ENCODE results near the gene KRT76. TPM values are rescaled to one million over a fixed set of nuclear protein-coding genes. Genes with fewer than 3 reads are reported as not detected.

The KRT76 gene
- total RNA-seq, 1 donor from 2014 or later = not detected

DNA sequence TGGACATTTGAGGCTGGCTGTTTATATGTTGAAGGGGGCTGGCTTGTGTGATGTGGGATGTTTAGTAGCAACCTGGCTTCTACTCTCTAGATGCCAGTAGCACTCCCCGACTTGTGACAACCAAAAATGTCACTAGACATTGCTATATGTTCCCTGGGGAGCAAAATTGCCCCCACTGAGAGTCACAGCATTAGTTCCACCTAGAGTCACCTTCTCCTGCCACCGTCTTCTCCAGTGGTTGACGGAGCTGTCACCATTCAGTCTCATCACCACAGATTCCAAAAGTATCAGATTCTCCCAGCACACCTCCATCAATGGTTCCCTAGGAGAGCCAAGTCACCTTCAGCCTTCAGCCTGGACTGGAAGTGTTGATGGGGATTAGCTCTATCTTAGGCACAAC is 7.8 kb upstream of the KRT76 start:
- Histone ChIP-seq H3K27me3 (no peaks in the 10 kb centered on the region), H3K27ac (no peak overlapping the region), H3K9me3 (no peaks in the 10 kb centered on the region), H3K4me3 (no peak overlapping the region), H3K36me3 (no peaks in the 10 kb centered on the region), H3K4me1 (peaks cover 7% of the 10 kb centered on the region)
- DNase-seq (ENCODE audit: extremely low spot score in 2 of 2) = no peak
- TF ChIP-seq, protein P1, sequence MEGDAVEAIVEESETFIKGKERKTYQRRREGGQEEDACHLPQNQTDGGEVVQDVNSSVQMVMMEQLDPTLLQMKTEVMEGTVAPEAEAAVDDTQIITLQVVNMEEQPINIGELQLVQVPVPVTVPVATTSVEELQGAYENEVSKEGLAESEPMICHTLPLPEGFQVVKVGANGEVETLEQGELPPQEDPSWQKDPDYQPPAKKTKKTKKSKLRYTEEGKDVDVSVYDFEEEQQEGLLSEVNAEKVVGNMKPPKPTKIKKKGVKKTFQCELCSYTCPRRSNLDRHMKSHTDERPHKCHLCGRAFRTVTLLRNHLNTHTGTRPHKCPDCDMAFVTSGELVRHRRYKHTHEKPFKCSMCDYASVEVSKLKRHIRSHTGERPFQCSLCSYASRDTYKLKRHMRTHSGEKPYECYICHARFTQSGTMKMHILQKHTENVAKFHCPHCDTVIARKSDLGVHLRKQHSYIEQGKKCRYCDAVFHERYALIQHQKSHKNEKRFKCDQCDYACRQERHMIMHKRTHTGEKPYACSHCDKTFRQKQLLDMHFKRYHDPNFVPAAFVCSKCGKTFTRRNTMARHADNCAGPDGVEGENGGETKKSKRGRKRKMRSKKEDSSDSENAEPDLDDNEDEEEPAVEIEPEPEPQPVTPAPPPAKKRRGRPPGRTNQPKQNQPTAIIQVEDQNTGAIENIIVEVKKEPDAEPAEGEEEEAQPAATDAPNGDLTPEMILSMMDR (IDR thresholded peaks at IDR 0.05) = no peak
- no peak for TF ChIP-seq POLR2A (IDR thresholded peaks at IDR 0.05)
- no peak for TF ChIP-seq POLR2AphosphoS5 (IDR thresholded peaks at IDR 0.05; ENCODE audit: insufficient read depth in 1 of 2, low read depth in 1 of 2)
- intact Hi-C loops (cut with DNase I) = no loop called here

DNA sequence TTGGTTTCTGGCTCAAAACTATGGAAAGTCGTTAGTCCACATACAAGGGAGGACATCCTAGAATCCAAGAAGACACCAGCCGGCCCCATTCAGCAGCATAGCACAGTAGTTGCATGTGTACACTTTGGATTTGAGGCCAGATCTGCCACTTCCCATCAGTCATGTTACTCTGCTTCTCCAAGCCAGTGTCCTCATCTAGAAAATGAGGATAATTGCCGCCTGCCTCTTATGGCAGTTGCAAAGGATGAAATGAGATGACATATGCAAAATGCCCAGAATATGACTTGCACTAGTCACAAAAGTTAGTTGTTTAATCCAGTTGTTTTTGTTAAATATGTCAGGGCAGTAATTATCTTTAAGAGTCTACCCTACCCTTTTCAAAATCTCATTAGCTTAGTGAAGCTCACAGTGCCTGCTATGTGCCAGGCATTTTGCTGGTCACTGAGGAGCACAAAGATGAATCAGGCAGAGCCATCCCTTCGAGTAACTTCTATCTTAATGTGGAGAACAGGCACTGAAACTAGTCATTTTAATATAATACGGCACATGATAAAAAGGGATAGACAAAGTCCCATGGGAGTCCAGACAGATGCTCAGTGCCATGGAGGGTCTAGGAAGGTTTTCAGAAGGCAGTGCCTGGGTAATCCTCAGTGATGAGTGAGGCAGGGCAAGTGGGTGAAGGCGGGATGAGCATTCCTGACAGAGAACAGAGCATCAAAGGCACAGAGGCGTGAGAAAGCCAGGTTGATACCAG is 6.6 kb upstream of the KRT76 start:
- no peaks in the 10 kb centered on the region for H3K27me3 ChIP-seq
- no peaks in the 10 kb centered on the region for H3K4me1 ChIP-seq
- TF ChIP-seq POLR2A (IDR thresholded peaks at IDR 0.05) (no peak), POLR2AphosphoS5 (IDR thresholded peaks at IDR 0.05; ENCODE audit: insufficient read depth in 1 of 2, low read depth in 1 of 2) (no peak)
- TF ChIP-seq, protein P1 (IDR thresholded peaks at IDR 0.05) = no peak
- no peak overlapping the region for H3K4me3 ChIP-seq
- no peak overlapping the region for H3K27ac ChIP-seq
- H3K36me3 ChIP-seq = no peaks in the 10 kb centered on the region
- DNase-seq (ENCODE audit: extremely low spot score in 2 of 2) = no peak
- intact Hi-C loops (cut with DNase I) = no loop called here
- H3K9me3 ChIP-seq = no peaks in the 10 kb centered on the region

DNA sequence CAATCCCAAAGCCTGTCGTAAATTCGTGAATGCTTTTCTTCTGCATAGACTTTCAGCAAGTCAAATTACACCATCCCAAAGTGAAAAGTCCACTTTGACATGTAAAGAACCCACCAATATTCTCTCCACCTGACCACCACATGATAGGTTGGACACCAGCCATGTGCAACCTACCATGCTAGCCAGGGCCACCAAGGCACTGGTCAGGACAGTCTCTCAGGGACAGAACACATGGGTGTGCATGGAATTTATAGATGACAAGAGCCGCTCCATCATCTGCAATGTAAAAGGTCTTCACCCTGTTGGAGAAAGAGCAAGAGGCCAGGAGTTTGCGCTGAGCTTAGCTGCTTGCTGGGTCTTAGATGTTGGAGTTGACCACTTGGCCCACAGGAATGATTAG is 5.4 kb upstream of the KRT76 start:
- DNase-seq (ENCODE audit: extremely low spot score in 2 of 2) = no peak
- Histone ChIP-seq H3K9me3 (no peaks in the 10 kb centered on the region), H3K4me1 (no peaks in the 10 kb centered on the region), H3K36me3 (no peaks in the 10 kb centered on the region), H3K27me3 (no peaks in the 10 kb centered on the region), H3K4me3 (no peak overlapping the region), H3K27ac (no peak overlapping the region)
- intact Hi-C loops (cut with DNase I) = no loop called here
- TF ChIP-seq POLR2A (IDR thresholded peaks at IDR 0.05) = no peak
- no peak for TF ChIP-seq POLR2AphosphoS5 (IDR thresholded peaks at IDR 0.05; ENCODE audit: insufficient read depth in 1 of 2, low read depth in 1 of 2)
- TF ChIP-seq, protein P1 (IDR thresholded peaks at IDR 0.05) = no peak

DNA sequence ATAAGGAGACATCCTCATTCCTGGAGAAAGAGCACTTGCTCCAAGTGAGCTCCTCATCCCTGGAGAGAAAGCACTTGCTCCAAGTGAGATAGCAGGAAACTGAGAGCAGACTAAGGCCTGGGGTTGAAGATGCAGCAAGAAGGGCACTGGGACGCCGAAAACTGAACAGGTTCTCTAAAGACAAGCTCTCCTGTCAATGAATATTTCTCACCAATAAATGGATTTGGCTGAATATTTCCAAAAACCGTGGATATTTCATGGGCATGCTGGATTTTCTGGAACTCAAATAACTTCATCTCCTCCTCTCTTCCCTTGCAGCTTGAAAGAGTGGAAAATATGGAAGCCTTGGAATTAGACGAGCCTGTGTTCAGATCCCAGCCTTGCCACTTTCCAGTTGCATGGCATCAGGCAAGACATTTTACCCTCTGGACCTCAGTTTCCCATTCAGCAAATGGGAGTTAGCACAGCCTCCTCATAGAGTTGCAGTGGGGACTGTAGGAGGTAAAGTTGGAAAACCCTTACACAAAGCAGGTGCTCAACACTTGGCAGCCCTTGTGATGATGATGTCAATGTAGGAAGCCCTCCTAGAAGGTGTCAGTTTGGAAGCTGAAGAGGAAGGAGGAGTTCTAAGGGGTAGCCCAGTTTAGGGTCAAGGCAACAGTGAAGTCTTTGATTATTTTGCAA is 4.4 kb upstream of the KRT76 start:
- Histone ChIP-seq H3K36me3 (no peaks in the 10 kb centered on the region), H3K27me3 (no peaks in the 10 kb centered on the region), H3K27ac (no peak overlapping the region), H3K4me1 (no peaks in the 10 kb centered on the region), H3K9me3 (no peaks in the 10 kb centered on the region), H3K4me3 (no peak overlapping the region)
- intact Hi-C loops (cut with DNase I) = no loop called here
- TF ChIP-seq POLR2AphosphoS5 (IDR thresholded peaks at IDR 0.05; ENCODE audit: insufficient read depth in 1 of 2, low read depth in 1 of 2) = no peak
- no peak for TF ChIP-seq POLR2A (IDR thresholded peaks at IDR 0.05)
- TF ChIP-seq, protein P1 (IDR thresholded peaks at IDR 0.05) = no peak
- no peak for DNase-seq (ENCODE audit: extremely low spot score in 2 of 2)

DNA sequence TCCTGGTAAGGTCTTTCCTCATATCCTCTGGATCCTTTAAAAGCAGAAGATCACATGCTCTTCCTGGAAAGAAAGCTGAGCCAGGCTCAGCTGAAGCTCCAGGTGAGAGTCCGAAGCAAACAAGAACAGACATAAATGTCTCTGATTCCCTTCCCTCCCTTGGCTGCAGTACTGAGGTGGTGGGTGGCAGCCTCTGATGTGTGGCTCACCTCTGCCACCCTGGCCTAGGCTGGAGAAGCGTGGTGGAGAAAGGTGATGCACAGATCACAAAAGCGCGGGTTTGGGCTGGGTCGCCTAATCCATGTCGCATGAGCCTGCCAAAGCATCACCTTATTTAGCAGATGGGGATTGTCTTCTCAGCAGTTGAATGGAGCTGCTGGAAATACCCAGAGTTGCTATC is 2.8 kb upstream of the KRT76 start:
- H3K9me3 ChIP-seq = no peaks in the 10 kb centered on the region
- intact Hi-C loops (cut with DNase I) = no loop called here
- H3K27ac ChIP-seq = no peak overlapping the region
- no peak for DNase-seq (ENCODE audit: extremely low spot score in 2 of 2)
- H3K4me3 ChIP-seq = no peak overlapping the region
- H3K4me1 ChIP-seq = no peaks in the 10 kb centered on the region
- TF ChIP-seq POLR2AphosphoS5 (IDR thresholded peaks at IDR 0.05; ENCODE audit: insufficient read depth in 1 of 2, low read depth in 1 of 2) (no peak), POLR2A (IDR thresholded peaks at IDR 0.05) (no peak)
- TF ChIP-seq, protein P1 (IDR thresholded peaks at IDR 0.05) = no peak
- no peaks in the 10 kb centered on the region for H3K27me3 ChIP-seq
- H3K36me3 ChIP-seq = no peaks in the 10 kb centered on the region
